PC-3 (cell line): ENCODE results near the gene POU2F1.

ENCODE experiments used
- EZH2 ChIP-seq: fragments of 300-600 bp; sonication (generic); IDR thresholded peaks from one replicate; pipeline ENCODE4 v1.6.1; 2017; ENCODE audit warnings: antibody characterized with exemption, mild to moderate bottlenecking, low read length; ENCODE audit not compliant: unreplicated experiment
- EZH2phosphoT487 ChIP-seq: fragments of 300-600 bp; sonication (generic); IDR thresholded peaks from 2 replicates; pipeline ENCODE4 v1.6.1; 2018; ENCODE audit warnings: mild to moderate bottlenecking, antibody characterized with exemption, low read length, borderline replicate concordance
- TF ChIP-seq, protein P1 (sequence below): fragments of 300-600 bp; sonication (generic); conservative IDR thresholded peaks from 2 replicates; pipeline ENCODE4 v1.5.1; 2017; ENCODE audit warnings: antibody characterized with exemption, low read depth, mild to moderate bottlenecking, low read length

DNA sequence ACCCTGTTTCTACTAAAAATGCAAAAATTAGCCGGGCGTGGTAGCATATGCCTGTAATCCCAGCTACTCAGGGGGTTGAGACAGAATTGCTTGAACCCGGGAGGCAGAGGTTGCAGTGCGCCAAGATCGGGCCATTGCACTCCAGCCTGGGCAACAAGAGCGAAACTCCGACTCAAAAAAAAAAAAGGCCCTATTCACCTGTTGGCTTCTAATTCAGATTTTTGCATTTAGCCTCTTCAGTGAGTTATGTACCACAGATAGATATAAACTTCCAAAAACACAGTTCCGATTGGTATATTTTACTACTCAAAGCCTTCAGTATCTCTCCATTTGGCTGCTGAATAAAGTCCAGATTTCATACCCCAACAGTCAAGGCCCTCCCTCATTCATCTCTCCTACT, 42.7 kb downstream of the POU2F1 start:
- TF ChIP-seq, protein P1, sequence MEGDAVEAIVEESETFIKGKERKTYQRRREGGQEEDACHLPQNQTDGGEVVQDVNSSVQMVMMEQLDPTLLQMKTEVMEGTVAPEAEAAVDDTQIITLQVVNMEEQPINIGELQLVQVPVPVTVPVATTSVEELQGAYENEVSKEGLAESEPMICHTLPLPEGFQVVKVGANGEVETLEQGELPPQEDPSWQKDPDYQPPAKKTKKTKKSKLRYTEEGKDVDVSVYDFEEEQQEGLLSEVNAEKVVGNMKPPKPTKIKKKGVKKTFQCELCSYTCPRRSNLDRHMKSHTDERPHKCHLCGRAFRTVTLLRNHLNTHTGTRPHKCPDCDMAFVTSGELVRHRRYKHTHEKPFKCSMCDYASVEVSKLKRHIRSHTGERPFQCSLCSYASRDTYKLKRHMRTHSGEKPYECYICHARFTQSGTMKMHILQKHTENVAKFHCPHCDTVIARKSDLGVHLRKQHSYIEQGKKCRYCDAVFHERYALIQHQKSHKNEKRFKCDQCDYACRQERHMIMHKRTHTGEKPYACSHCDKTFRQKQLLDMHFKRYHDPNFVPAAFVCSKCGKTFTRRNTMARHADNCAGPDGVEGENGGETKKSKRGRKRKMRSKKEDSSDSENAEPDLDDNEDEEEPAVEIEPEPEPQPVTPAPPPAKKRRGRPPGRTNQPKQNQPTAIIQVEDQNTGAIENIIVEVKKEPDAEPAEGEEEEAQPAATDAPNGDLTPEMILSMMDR, result no peak
- TF ChIP-seq EZH2 (no peak), EZH2phosphoT487 (no peak)
